GM19193 (cell line): ENCODE measurements around the gene KLF16.

Source experiments
- POLR2A ChIP-seq: IDR thresholded peaks from 4 replicates; pipeline ENCODE4 v1.6.1; 2011; ENCODE audit not compliant: insufficient read depth, insufficient read length; ENCODE audit errors: extremely low read depth

KLF16 gene

DNA sequence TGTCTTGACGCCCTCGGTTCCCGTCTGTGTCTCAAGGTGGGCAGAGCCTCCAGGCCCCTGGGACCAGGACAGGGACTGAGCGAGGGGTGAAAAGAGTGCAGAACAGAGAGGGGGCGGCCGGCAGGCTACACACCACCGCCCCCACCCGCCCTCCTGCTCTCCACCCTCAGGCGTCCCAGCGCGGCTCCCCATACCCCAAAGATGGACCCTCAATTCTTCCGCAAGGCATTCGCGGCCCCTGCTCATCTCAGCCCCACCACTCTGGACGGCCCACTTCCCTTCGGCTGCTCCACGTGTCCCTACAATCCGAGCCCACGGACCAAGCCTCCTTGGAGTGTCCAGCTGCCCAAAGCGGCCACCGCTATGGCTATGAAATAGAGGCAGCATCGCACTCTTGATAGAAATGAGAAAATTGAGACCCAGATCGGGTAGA, 1.8 kb downstream of the KLF16 start:
- no peak for TF ChIP-seq POLR2A

- no peak for TF ChIP-seq POLR2A
Measured at GRCh38 chr19:1860821-1861598, 2.4 kb downstream of the KLF16 start.

DNA sequence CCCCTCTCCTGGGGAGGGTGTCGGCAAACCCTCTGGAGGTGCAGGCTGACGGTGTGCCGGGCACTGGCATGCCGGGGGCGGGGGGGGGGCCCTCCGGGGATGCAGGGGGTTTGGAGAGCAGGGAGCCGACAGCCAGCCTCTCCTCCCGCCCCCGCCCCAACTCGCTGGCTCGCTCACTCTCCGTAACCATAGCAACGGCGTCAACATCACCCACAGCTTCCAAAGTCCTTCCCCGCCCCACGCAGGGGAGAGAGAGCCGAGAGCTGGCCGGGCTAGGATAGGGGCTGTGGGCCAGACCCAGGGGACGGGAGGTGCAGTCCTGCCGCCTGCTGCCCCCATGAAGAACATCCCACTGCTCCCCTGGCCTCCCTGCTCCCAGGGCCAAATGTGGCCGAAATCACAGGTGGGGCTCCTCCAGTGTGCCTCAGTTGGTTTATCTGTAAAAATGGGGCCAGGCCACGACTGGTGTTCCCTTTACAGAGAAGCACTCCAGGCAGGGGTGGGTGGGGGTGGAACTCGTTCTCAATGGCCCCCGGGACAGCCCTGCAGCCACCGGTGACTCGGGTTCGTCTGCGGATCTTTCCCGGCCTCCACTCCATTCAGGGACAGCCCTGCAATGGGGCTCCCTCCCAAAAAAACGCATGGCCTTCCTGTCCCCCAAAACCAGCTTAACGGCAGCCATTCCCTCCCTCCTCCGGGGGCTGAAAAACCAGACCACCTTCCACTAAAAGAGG, 3.2 kb downstream of the KLF16 start:
- TF ChIP-seq POLR2A = no peak

DNA sequence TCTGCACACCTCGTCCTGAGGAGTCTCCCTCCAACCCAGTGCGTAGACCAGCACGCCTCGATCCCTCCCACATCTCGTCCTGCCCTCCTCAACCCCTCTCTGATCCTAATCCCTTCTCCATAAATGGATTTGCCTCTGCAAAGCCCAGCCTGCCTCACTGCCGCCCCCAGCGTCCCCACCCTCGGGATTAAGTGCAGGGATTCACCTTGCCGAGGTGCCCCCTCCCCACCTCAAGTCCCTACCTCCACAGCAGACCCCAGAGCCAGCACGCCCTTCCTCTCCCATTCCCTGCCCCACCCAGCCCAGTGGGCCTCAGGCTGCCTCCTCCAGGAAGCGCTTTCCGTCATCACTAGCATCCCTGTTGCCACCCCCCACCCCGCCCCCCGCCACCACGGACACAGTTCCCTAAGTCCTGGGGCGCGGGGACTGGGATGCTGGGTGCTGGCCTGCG, 4.0 kb downstream of the KLF16 start:
- no peak for TF ChIP-seq POLR2A

DNA sequence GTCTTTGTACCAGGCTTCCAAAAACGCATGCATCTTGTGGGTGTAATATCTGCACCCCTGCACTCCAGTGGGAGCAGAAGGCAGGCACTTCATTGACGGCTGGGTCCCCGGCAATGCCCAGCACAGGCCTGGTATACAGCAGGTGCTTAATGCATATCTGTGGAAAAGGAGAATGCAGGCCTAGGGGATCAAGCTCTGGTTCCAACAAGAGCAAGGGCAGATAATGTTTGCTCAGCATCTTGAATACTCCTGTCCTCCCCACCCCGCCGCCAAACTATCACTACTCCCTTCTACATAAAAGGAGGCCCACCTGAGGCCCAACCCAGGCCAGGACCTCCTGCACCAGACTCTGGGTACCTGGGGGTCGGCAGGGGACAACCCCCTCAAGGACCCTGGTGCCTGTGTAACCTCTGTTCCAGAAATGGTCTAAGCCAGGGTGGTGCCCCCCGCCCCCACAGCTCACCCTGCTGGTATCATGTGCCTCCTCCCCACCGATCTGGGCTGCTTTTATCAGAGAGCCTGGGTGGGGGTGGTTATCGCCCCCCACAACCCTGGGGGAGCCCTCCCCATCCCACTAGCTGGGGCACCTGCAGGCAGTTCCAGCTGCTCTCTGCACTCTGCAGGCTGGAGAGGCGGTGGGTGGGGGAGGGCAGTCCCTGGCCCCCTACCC, 4.8 kb downstream of the KLF16 start:
- TF ChIP-seq POLR2A = no peak

- TF ChIP-seq POLR2A = no peak
Measured at GRCh38 chr19:1857648-1858326, 5.6 kb downstream of the KLF16 start.

DNA sequence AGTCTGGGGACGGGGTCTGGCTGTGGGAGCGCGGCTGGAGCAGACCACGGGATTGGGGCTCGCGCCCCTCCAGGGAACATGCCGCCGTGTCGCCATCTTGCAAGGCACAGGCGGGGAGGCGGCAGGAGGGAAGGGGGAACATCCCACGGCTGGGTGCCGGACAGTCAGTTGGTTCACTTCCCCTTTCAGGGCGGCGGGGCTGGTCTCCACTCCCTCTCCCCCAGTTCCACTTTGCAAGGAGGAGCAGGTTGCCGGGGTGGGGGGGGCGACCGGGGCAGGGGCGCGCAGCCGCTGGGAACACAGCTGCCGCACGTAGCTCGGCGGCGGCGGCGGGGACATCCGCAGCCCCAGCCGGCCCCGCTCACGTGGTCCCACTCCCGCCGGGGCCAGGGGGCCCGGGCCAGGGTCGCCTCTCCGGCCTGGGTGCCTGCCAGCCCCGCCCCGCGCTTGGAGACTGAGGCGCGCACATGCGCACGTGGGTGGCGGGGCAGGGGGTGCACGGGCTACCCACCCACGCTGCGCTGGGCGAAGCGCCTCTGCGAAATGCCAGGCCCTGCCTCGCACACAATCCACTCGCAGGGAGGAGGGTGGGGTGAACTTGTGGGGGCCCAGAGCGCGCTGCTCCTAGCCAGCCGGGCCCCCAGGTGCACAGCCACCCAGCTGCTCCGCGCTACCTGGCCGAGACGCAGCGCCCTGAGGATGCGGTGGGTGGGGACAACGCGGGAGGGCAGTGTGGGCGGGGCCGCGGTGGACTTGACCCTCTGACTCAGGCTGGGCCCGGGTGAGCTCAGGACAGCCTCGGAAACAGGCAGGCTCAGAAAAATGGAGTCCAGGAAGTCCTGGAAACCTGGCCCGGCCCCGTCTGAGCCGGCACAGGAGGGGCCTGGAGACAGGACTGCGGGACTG, 6.4 kb downstream of the KLF16 start:
- TF ChIP-seq POLR2A = peak; percentile 67

- no peak for TF ChIP-seq POLR2A
Measured at GRCh38 chr19:1856345-1856697, 7.1 kb downstream of the KLF16 start.

GRCh38 chr19:1855828-1856255, 7.5 kb downstream of the KLF16 start:
- TF ChIP-seq POLR2A = no peak

- TF ChIP-seq POLR2A = peak; percentile 60
Measured at GRCh38 chr19:1855040-1855827, 8.1 kb downstream of the KLF16 start.

DNA sequence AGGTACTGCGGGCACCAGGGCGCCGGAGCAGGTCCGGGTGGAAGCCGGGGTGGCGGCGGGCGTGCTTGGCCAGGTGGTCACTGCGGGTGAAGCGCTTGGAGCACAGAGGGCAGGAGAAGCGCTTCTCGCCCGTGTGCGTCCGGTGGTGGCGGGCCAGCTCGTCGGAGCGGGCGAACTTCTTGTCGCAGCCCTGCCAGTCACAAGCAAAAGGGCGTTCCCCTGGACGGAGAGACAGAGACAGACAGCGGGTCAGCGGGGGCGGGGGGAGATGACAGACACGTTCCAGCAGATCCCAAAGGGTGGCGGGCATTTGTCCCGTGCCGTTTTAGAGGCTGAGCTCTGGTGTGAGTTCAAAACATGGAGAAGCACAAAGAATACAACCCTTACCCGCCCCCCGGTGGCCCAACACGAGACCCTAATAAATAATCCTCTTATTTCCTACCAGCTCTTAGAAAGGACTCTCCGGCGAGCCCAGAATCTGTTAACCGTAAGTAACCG, 8.8 kb downstream of the KLF16 start:
- no peak for TF ChIP-seq POLR2A

GRCh38 chr19:1854039-1854541, 9.3 kb downstream of the KLF16 start:
- no peak for TF ChIP-seq POLR2A
